HTERT RPE-1 (cell line): ENCODE data around the gene VWA7.
"Not testable (repeated sequence)": the region's sequence is repeated elsewhere in the genome, so short reads cannot be mapped to it uniquely, and the experiment has no call there.

Experiments
- in situ Hi-C: fragments of 300-500 bp; cut with MboI; formaldehyde crosslinking; loops from 4 replicates; pipeline ENCODE4 v1.14.3; 2020; ENCODE audit warnings: low sequenced_read_pairs

The VWA7 gene

GRCh38 chr6:31776989-31777666 lies at the start of gene VWA7:
VWA7 (minus strand) TSS chr6:31777328; CDS start chr6:31776779, 549 bp downstream.
- in situ Hi-C loops: no loop called here

- in situ Hi-C loops: no loop called here
Measured at GRCh38 chr6:31826793-31827285, 49.7 kb upstream of the VWA7 start.

GRCh38 chr6:31825553-31825952 lies 48.4 kb upstream of the VWA7 start:
- in situ Hi-C loops: no loop called here

- in situ Hi-C loops: not testable (repeated sequence)
Measured at GRCh38 chr6:31823592-31824196, 46.6 kb upstream of the VWA7 start.

- in situ Hi-C loops: no loop called here
Measured at GRCh38 chr6:31822036-31822821, 45.1 kb upstream of the VWA7 start.

GRCh38 chr6:31821301-31822035 lies 44.3 kb upstream of the VWA7 start:
- in situ Hi-C loops: no loop called here

- in situ Hi-C loops: not testable (repeated sequence)
Measured at GRCh38 chr6:31820399-31820798, 43.3 kb upstream of the VWA7 start.

GRCh38 chr6:31819871-31820299 lies 42.8 kb upstream of the VWA7 start:
- in situ Hi-C loops: no loop called here

GRCh38 chr6:31817929-31818511 lies 40.9 kb upstream of the VWA7 start:
- in situ Hi-C loops: not testable (repeated sequence)

- in situ Hi-C loops: not testable (repeated sequence)
Measured at GRCh38 chr6:31817133-31817928, 40.2 kb upstream of the VWA7 start.

- in situ Hi-C loops: no loop called here
Measured at GRCh38 chr6:31815025-31815838, 38.1 kb upstream of the VWA7 start, which contains the start of the genes HSPA1A and HSPA1L. HSPA1A (plus strand) TSS chr6:31815543; CDS start chr6:31815757, 214 bp downstream. HSPA1L (minus strand) TSS chr6:31815283; CDS start chr6:31811972, 3,311 bp downstream.

- in situ Hi-C loops: no loop called here
Measured at GRCh38 chr6:31814677-31815024, 37.5 kb upstream of the VWA7 start.

GRCh38 chr6:31813465-31813849 lies 36.3 kb upstream of the VWA7 start:
- in situ Hi-C loops: no loop called here

- in situ Hi-C loops: no loop called here
Measured at GRCh38 chr6:31811645-31812044, 34.5 kb upstream of the VWA7 start.

GRCh38 chr6:31808599-31808998 lies 31.5 kb upstream of the VWA7 start:
- in situ Hi-C loops: not testable (repeated sequence)

- in situ Hi-C loops: no loop called here
Measured at GRCh38 chr6:31806470-31807272, 29.5 kb upstream of the VWA7 start, which contains the start of gene LSM2. LSM2 (minus strand) TSS chr6:31806966; CDS start chr6:31806757, 209 bp downstream.

- in situ Hi-C loops: no loop called here
Measured at GRCh38 chr6:31805939-31806469, 28.9 kb upstream of the VWA7 start.
